Stimulated activated CD4-positive, alpha-beta T cell treated with anti-CD3 and anti-CD28 coated beads, Interleukin-1b, Interleukin-23, amount 100 ng/mL, for 48 hours (primary cell): Measurements from ENCODE around the gene TDP1.
A peak's percentile ranks its signal among the peaks of the same experiment; 100 is the strongest.

Experiments used
- DNase-seq: peaks from one replicate; pipeline ENCODE4 v3.0.0-alpha.2; 2020

TDP1 gene

GRCh38 chr14:89947344-89947743 is 8.4 kb upstream of the TDP1 start:
- DNase-seq = no peak

- no peak for DNase-seq
Observed at GRCh38 chr14:89952576-89952975, 3.2 kb upstream of the TDP1 start.

GRCh38 chr14:89953602-89954001 is 2.1 kb upstream of the TDP1 start:
- no peak for DNase-seq

DNA sequence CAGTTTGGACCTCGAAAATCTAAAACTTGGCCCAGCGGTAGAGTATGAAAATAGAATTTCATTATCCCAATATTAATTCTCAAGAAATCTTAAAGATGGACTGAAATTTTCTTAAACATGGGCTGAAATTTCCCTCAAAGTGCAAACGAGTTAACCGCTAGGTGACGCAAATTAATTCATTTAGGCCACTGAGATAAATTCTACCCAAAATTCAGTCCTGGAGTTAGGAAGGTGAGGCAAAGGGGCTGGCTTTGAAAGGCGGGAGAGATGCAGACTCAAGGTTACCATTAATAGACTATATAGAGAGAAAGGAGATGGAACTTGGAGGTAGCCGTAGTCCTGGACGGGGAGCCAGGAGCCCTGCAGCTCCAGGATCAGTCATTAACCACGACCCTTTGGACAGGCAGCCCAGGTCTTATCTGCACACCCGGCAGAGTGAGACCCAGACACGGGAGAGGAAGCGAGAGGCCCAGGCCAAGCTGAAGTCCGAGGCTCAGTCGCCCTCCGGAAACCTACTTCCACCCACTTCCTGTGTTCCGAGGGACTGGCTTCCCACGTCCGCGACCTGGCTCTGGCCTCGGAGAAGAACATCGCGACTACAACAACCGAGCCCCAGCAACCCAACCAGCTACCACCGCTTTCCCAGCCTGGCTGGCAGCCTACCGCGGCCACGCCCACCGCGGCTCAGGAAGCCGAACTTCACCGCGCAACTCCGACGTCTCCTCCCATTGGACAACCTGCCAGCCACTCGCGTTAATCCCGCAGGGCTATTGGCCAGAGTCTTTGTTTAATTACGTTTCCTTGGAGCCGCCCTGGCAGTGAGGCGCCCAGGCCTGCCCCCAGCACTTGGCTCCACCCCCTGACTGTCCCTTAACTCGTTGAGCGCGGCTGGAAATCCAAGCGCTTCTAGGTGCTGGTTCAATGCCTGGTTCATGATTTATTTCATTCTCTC is 1.4 kb upstream of the TDP1 start, which contains the start of gene EFCAB11:
EFCAB11 (minus strand) TSS at position 661 of the 952 bp plus-strand sequence; CDS start at position 591, 70 bp downstream.
- DNase-seq = peak; percentile 96

- DNase-seq = no peak
Observed at GRCh38 chr14:89955022-89955744, 544 bp upstream of the TDP1 start.

GRCh38 chr14:89956661-89957009 is 908 bp downstream of the TDP1 start:
- no peak for DNase-seq

DNA sequence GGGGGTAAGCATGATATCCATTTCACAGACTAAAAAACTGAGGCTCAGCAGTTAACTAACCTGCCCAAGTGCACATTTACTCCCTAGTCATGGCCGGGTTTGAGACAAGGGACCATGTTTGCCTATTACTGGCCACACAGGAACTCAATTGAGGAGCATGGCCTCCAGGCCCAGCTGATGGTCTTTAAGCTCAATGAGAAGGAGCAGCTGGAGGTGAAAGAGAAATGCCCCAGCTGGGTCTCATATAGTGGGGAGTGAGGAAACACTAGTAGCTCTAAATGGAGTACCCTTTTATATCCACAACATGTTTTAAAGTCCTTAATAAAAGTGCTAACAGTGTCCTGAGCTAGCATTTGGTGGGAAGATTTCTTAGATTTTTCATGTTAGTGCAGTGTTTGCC is 1.6 kb downstream of the TDP1 start:
- DNase-seq = no peak

DNA sequence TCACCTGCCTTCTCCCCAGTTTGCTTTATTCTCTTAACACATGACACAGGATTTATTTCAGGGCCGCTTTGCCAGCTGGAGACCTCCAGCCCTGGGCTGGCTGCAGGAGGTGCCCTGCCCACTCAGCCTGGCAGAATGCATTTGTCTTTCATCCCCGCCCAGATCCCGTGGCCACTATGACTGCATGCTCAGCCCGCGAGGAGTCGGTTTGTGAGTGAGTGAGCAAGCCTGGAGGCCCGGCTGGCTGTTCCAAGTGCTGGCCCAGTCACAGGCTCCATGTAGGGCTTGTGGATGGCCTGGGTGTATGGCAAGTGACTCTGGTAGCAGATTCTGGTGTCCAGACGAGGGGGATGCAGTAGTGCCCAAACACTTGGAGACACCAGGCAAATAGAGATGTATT is 2.1 kb downstream of the TDP1 start:
- no peak for DNase-seq

GRCh38 chr14:89958966-89959365 is 3.2 kb downstream of the TDP1 start:
- no peak for DNase-seq

- no peak for DNase-seq
Observed at GRCh38 chr14:89959853-89960445, 4.2 kb downstream of the TDP1 start.

GRCh38 chr14:89960914-89961313 is 5.2 kb downstream of the TDP1 start:
- no peak for DNase-seq

- DNase-seq = no peak
Observed at GRCh38 chr14:89963288-89963978, 7.7 kb downstream of the TDP1 start.

DNA sequence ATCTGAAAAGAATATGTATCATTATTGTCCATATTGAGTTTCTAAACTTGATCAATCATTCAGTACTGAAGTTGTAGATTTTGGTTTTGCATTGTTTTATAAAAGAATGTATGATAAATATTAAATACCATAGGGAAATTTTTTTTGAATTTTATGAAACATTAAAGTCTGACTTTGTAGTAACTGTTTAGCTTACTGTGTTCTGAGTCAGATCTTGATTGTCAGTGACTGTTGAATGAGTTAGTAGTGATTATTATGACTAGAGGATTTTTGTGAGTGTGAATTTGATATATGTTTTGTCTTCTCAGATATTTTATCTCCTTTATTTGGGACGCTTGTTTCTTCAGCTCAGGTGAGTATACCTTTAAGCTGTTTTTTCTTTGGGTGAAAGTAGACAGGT is 10.1 kb downstream of the TDP1 start:
- DNase-seq = no peak

DNA sequence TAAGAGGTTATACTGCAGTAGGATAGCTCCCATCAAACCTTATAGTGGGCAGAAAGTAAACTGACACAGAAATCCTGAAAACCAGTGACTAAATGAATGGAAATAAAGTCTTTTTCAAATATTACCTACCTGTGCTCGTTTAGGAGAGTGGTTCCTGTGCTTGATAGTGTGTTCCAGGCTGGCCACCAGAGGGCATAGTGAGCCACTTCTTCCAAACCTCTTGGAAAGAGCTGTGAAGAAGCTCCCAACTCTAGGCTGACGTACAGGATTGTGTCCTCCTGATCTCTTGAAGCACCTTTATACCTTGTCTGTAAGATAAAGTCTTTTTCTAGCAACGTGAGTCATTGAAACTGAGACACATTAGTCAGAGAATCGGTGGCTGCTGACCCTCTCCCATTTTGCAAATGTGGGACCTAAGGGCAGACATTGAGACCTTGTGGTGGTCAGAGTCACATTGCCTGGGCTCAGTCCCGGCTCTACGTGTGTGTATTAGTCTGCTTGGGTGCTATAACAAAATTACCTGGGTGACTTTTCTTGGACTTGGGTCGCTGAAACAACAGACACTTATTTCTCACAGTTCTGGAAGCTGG is 17.6 kb downstream of the TDP1 start:
- peak; percentile 29 for DNase-seq

- no peak for DNase-seq
Observed at GRCh38 chr14:89977668-89978067, 21.9 kb downstream of the TDP1 start.

GRCh38 chr14:89978656-89979055 is 22.9 kb downstream of the TDP1 start:
- DNase-seq = no peak

GRCh38 chr14:89983375-89983774 is 27.6 kb downstream of the TDP1 start:
- no peak for DNase-seq

- DNase-seq = no peak
Observed at GRCh38 chr14:89986462-89987160, 30.9 kb downstream of the TDP1 start.

DNA sequence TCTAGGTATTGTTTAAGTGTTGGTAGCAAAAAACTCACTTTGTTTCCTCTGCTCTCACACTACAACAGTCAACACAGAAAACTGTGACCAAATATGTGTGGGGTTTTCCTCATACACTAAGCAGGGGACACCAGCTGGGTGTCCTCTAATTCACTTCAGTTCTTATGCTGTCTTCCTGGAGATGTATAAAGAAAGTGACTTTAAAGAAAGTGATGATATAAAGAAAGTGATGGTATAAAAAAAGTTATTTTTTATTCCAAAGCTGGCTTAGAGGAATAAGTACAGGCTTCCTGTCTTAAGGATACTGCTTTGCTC is 31.4 kb downstream of the TDP1 start:
- DNase-seq = no peak

GRCh38 chr14:89988787-89989186 is 33.1 kb downstream of the TDP1 start:
- DNase-seq = no peak

DNA sequence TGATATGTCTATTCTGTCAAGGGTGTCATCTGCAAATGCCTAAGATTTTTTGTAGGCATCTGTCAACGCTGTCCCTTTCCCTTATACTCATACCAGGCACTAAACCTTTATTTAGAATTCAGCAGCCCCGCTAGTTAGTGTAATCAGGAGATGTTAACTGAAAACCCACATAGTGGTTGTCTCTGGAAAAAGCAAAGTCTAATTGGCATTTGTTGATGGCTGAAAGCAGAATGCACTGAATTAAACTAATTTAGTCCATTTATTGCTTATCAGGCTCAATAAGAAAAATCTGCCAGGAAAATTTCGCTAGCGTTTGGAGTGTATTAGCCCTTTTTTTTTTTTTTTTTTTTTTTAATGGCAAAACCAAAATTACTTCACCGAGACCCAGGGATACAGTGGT is 34.5 kb downstream of the TDP1 start:
- no peak for DNase-seq

DNA sequence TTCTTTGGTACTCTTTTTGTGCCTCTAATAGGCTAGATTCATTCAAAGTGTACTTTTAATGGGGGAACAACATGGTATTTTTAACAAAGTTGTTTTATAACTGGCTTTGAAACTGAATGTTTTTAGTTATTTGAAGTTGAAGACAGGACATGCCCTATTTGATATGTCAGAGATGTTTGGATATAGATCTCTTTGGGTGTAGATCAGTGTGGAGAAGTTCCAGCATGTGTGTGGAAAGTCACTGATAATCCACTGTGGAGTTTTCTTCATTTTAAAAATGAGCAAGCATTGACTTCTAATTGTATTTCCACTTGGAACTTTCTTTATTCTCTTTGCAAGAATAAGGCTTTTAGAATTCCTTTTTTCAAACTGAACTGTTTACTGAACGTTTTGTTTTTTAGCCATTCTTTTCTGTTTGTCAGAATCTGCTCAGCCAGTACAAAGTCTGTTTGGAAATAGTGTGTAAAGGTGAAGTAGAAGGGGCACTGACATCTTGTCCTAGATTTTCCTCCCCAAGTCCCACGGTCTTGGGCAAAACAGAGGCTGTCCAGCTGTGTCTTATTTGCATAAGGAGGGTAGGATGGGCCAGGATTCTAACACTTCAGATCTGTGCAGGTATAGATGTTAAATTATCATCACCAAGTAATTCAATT is 35.0 kb downstream of the TDP1 start:
- DNase-seq = no peak
